H9 (cell line): ENCODE measurements around the gene ITGB1BP1. TPM values are rescaled to one million over a fixed set of nuclear protein-coding genes. Genes with fewer than 3 reads are reported as not detected.

Experiments
- DNase-seq: peaks from one replicate; pipeline ENCODE4 v3.0.0-alpha.2; 2017
- H2AFZ ChIP-seq: one replicate; pipeline ENCODE4 v1.6.1; 2013; ENCODE audit warnings: mild to moderate bottlenecking, low read length, control low read depth, moderate library complexity
- H2AK5ac ChIP-seq: 2 replicates; pipeline ENCODE4 v1.6.1; 2013; ENCODE audit warnings: low read length, control low read depth, mixed read lengths; ENCODE audit not compliant: insufficient read length
- H2BK120ac ChIP-seq: one replicate; pipeline ENCODE4 v1.6.1; 2013; ENCODE audit warnings: low read depth, mild to moderate bottlenecking, low read length, control low read depth, inconsistent platforms; ENCODE audit not compliant: poor library complexity, severe bottlenecking
- H2BK12ac ChIP-seq: 2 replicates; pipeline ENCODE4 v1.6.1; 2013; ENCODE audit warnings: low read length, control low read depth, mixed read lengths, low read depth; ENCODE audit not compliant: insufficient read length
- H2BK15ac ChIP-seq: 2 replicates; pipeline ENCODE4 v1.6.1; 2013; ENCODE audit warnings: low read depth, low read length, control low read depth
- H2BK20ac ChIP-seq: one replicate; pipeline ENCODE4 v1.6.1; 2013; ENCODE audit warnings: low read depth, mild to moderate bottlenecking, low read length, control low read depth, inconsistent platforms; ENCODE audit not compliant: poor library complexity, severe bottlenecking
- H2BK5ac ChIP-seq: 2 replicates; pipeline ENCODE4 v1.6.1; 2013; ENCODE audit warnings: low read length, control low read depth, mixed read lengths; ENCODE audit not compliant: insufficient read length
- H3K14ac ChIP-seq: 2 replicates; pipeline ENCODE4 v1.6.1; 2013; ENCODE audit warnings: low read length, control low read depth; ENCODE audit not compliant: insufficient read depth
- H3K18ac ChIP-seq: 2 replicates; pipeline ENCODE4 v1.6.1; 2013; ENCODE audit warnings: low read depth, mild to moderate bottlenecking, mixed read lengths, low read length, control low read depth; ENCODE audit not compliant: insufficient read length
- H3K23ac ChIP-seq: 2 replicates; pipeline ENCODE4 v1.6.1; 2013; ENCODE audit warnings: low read length, control low read depth, mixed read lengths, low read depth; ENCODE audit not compliant: insufficient read length
- H3K23me2 ChIP-seq: 2 replicates; pipeline ENCODE4 v1.6.1; 2013; ENCODE audit warnings: low read depth, mild to moderate bottlenecking, mixed read lengths, low read length, control low read depth; ENCODE audit not compliant: insufficient read length, poor library complexity, severe bottlenecking
- H3K27ac ChIP-seq: 2 replicates; pipeline ENCODE4 v1.5.1; 2013; ENCODE audit warnings: low read length, control low read depth, mixed read lengths, low read depth; ENCODE audit not compliant: insufficient read length
- H3K27me3 ChIP-seq: 2 replicates; pipeline ENCODE4 v1.6.1; 2013; ENCODE audit warnings: low read length, control low read depth, inconsistent platforms; ENCODE audit not compliant: insufficient read depth
- H3K4ac ChIP-seq: 2 replicates; pipeline ENCODE4 v1.6.1; 2013; ENCODE audit warnings: low read depth, mild to moderate bottlenecking, control low read depth, inconsistent platforms, low read length, moderate library complexity
- H3K4me1 ChIP-seq: 2 replicates; pipeline ENCODE4 v1.6.1; 2013; ENCODE audit warnings: low read length, control low read depth, inconsistent platforms; ENCODE audit not compliant: insufficient read depth
- H3K4me2 ChIP-seq: 2 replicates; pipeline ENCODE4 v1.6.1; 2013; ENCODE audit warnings: low read length, control low read depth, mixed read lengths; ENCODE audit not compliant: insufficient read length, insufficient read depth
- H3K56ac ChIP-seq: 2 replicates; pipeline ENCODE4 v1.6.1; 2013; ENCODE audit warnings: low read depth, mild to moderate bottlenecking, mixed read lengths, low read length, control low read depth; ENCODE audit not compliant: insufficient read length
- H3K79me1 ChIP-seq: 2 replicates; pipeline ENCODE4 v1.6.1; 2013; ENCODE audit warnings: low read depth, mild to moderate bottlenecking, moderate library complexity, low read length, control low read depth, inconsistent platforms; ENCODE audit not compliant: insufficient read depth, poor library complexity, severe bottlenecking
- H3K79me2 ChIP-seq: 2 replicates; pipeline ENCODE4 v1.6.1; 2013; ENCODE audit warnings: low read length, control low read depth, inconsistent platforms; ENCODE audit not compliant: insufficient read depth
- H3K9ac ChIP-seq: 2 replicates; pipeline ENCODE4 v1.6.1; 2013; ENCODE audit warnings: low read length, control low read depth, mixed read lengths; ENCODE audit not compliant: insufficient read length; ENCODE audit errors: extremely low read depth
- H3K9me3 ChIP-seq: one replicate; pipeline ENCODE4 v1.6.1; 2013; ENCODE audit warnings: low read depth, low read length, inconsistent platforms; ENCODE audit not compliant: control insufficient read depth
- H3T11ph ChIP-seq: one replicate; pipeline ENCODE4 v1.6.1; 2013; ENCODE audit warnings: mild to moderate bottlenecking, low read length, control low read depth, inconsistent platforms
- H4K20me1 ChIP-seq: one replicate; pipeline ENCODE4 v1.6.1; 2013; ENCODE audit not compliant: control insufficient read depth, insufficient read length, insufficient read depth
- H4K5ac ChIP-seq: 2 replicates; pipeline ENCODE4 v1.6.1; 2013; ENCODE audit warnings: low read depth, mild to moderate bottlenecking, mixed read lengths, low read length, control low read depth; ENCODE audit not compliant: insufficient read length
- H4K8ac ChIP-seq: replicated peaks from 2 replicates; pipeline ENCODE4 v1.6.1; 2013; ENCODE audit warnings: low read length, control low read depth, mixed read lengths, low read depth; ENCODE audit not compliant: insufficient read length
- H4K91ac ChIP-seq: 2 replicates; pipeline ENCODE4 v1.6.1; 2013; ENCODE audit warnings: low read depth, mild to moderate bottlenecking, moderate library complexity, mixed read lengths, low read length, control low read depth; ENCODE audit not compliant: insufficient read length
- H3K27ac Mint-ChIP-seq, 3 experiments: 2 replicates in 2 of 3; 3 replicates in 1 of 3; pipeline ENCODE4 v1.8.0; 2020 to 2021; ENCODE audit warnings: mixed read lengths in 3 of 3, mild to moderate bottlenecking in 1 of 3, moderate library complexity in 1 of 3
- H3K27me3 Mint-ChIP-seq: 2 replicates; pipeline ENCODE4 v1.8.0; 2021; ENCODE audit warnings: low read depth, mild to moderate bottlenecking, moderate library complexity, mixed read lengths
- H3K36me3 Mint-ChIP-seq, 3 experiments: 2 replicates in 2 of 3; 3 replicates in 1 of 3; pipeline ENCODE4 v1.8.0; 2020 to 2021; ENCODE audit warnings: low read depth in 3 of 3, mixed read lengths in 3 of 3; ENCODE audit not compliant: insufficient read depth in 1 of 3
- H3K4me1 Mint-ChIP-seq, 2 experiments: 2 replicates each; pipeline ENCODE4 v1.8.0; 2020; ENCODE audit warnings: mixed read lengths in 2 of 2
- H3K4me3 Mint-ChIP-seq, 2 experiments: 2 replicates in 1 of 2; 3 replicates in 1 of 2; pipeline ENCODE4 v1.8.0; 2020 to 2021; ENCODE audit warnings: mild to moderate bottlenecking in 2 of 2, mixed read lengths in 2 of 2, moderate library complexity in 1 of 2
- H3K9me3 Mint-ChIP-seq, 2 experiments: 2 replicates in 1 of 2; 3 replicates in 1 of 2; pipeline ENCODE4 v1.8.0; 2020; ENCODE audit warnings: mild to moderate bottlenecking in 2 of 2, mixed read lengths in 2 of 2, moderate library complexity in 1 of 2
- WGBS: extraction: QIAGEN DNeasy Blood & Tissue Kit; methylation state at CpG from one replicate; pipeline ENCODE4 v1.1.7; 2013; ENCODE audit warnings: missing lambda C conversion rate, low lambda C conversion rate, mixed read lengths; ENCODE audit not compliant: insufficient read length; ENCODE audit errors: extremely low coverage; 5-methylcytosine and 5-hydroxymethylcytosine counted together
- total RNA-seq: library from RNA; stranded (reverse); gene quantifications from 2 replicates; pipeline ENCODE4 v1.2.1, GENCODE V29; 2021
- TF ChIP-seq, protein P1 (sequence below): fragments of 200-600 bp; sonication (generic); conservative IDR thresholded peaks from 3 replicates; pipeline ENCODE4 v1.8.0; 2021; ENCODE audit warnings: antibody characterized with exemption, mild to moderate bottlenecking

The ITGB1BP1 gene
- total RNA-seq, 1 experiment from 2014 or later, result 38.7 TPM

DNA sequence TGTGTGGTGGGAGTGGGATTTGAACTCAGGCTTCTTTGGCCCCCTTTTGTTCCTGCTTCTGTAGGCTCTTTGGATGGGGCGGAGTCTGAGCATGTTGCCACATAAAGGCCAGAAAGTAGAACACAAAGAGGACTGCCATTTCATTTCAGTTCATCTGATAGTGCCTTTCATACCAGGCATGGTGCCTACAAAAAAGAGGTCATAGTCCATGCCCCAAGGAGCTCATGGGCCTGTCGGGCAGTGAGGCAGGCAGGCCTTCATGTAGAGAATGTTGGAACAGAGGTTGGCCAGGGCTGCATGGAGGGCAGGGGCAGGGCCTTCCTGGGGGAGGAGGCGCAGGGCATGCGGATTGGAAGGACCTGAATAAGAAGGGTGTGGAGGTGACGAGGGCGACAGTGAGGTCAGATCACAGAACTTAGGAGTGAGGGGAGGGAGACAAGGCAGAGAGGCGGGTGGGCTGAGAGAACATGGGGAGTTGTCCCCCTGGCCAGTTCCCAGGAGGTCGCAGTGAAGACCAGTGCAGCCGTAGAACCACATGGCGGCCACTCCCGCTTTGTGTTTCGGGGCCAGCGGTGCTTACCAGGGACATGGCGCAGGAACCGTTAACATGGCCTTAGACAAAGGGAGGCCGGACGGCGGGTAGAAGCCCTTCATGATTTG lies 49.1 kb downstream of the ITGB1BP1 start:
- no peak overlapping the region for H2BK5ac ChIP-seq
- H3K79me2 ChIP-seq, result no peaks in the 10 kb centered on the region
- TF ChIP-seq, protein P1, sequence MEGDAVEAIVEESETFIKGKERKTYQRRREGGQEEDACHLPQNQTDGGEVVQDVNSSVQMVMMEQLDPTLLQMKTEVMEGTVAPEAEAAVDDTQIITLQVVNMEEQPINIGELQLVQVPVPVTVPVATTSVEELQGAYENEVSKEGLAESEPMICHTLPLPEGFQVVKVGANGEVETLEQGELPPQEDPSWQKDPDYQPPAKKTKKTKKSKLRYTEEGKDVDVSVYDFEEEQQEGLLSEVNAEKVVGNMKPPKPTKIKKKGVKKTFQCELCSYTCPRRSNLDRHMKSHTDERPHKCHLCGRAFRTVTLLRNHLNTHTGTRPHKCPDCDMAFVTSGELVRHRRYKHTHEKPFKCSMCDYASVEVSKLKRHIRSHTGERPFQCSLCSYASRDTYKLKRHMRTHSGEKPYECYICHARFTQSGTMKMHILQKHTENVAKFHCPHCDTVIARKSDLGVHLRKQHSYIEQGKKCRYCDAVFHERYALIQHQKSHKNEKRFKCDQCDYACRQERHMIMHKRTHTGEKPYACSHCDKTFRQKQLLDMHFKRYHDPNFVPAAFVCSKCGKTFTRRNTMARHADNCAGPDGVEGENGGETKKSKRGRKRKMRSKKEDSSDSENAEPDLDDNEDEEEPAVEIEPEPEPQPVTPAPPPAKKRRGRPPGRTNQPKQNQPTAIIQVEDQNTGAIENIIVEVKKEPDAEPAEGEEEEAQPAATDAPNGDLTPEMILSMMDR, result no peak
- no peaks in the 10 kb centered on the region for H3K23me2 ChIP-seq
- no peak overlapping the region for H3K4me2 ChIP-seq
- no peak overlapping the region for H3K14ac ChIP-seq
- no peak overlapping the region for H3K27ac ChIP-seq
- H4K8ac ChIP-seq, result no peak overlapping the region
- H4K91ac ChIP-seq, result no peak overlapping the region
- H3T11ph ChIP-seq, result no peak overlapping the region
- DNase-seq, result no peak
- H3K18ac ChIP-seq, result no peak overlapping the region
- no peak overlapping the region for H2AFZ ChIP-seq
- H2BK12ac ChIP-seq, result no peak overlapping the region
- peaks cover 3% of the 10 kb centered on the region for H4K20me1 ChIP-seq
- no peak overlapping the region for H3K23ac ChIP-seq
- H3K9me3 ChIP-seq, result no peaks in the 10 kb centered on the region
- H3K36me3 Mint-ChIP-seq, result peaks cover 18 to 44% (median 28%) of the 10 kb centered on the region in 3 experiments; a peak in 6 of 7 replicates
- no peaks in the 10 kb centered on the region; the same call in 1 of the 2 replicates for H3K27me3 Mint-ChIP-seq
- H2BK20ac ChIP-seq, result no peak overlapping the region
- H3K9ac ChIP-seq, result no peak overlapping the region
- peaks cover 6% of the 10 kb centered on the region; the same call in 1 of the 2 replicates for H3K4me1 ChIP-seq
- H3K27me3 ChIP-seq, result no peaks in the 10 kb centered on the region
- H4K5ac ChIP-seq, result no peak overlapping the region
- no CpG with 5 or more reads among the region's 18 CpGs for WGBS
- peak overlapping the region in 2 of 3 experiments; percentile 58 to 81; a peak in 3 of 7 replicates for H3K27ac Mint-ChIP-seq
- H2AK5ac ChIP-seq, result no peak overlapping the region
- no peak overlapping the region for H2BK15ac ChIP-seq
- H2BK120ac ChIP-seq, result no peak overlapping the region
- no peak overlapping the region for H3K56ac ChIP-seq
- H3K4me1 Mint-ChIP-seq, result peaks cover 7 to 12% of the 10 kb centered on the region in 2 experiments; a peak in 2 of 4 replicates
- H3K9me3 Mint-ChIP-seq, result no peaks in the 10 kb centered on the region
- no peak overlapping the region for H3K4ac ChIP-seq
- no peaks in the 10 kb centered on the region for H3K79me1 ChIP-seq
- H3K4me3 Mint-ChIP-seq, result no peak overlapping the region
